Activated naive CD4-positive, alpha-beta T cell treated with anti-CD3 and anti-CD28 coated beads for 36 hours (primary cell): ENCODE measurements around the gene SLC1A1. TPM values are rescaled to one million over a fixed set of nuclear protein-coding genes. Genes with fewer than 3 reads are reported as not detected.

Experiments
- CTCF ChIA-PET: fragments of 350-600 bp; sonication (Branson Sonifier 250); formaldehyde crosslinking; loops from one replicate; lab custom pipeline; 2021; ENCODE audit warnings: antibody characterized with exemption; lab: Charles Lee
- DNase-seq: peaks from one replicate; pipeline ENCODE4 v3.0.0-alpha.2; 2020
- H3K27ac Mint-ChIP-seq: one replicate; pipeline ENCODE4 v1.8.0; 2021; ENCODE audit warnings: mild to moderate bottlenecking, mixed read lengths
- H3K27me3 Mint-ChIP-seq: one replicate; pipeline ENCODE4 v1.8.0; 2021; ENCODE audit warnings: low read depth, mixed read lengths
- H3K36me3 Mint-ChIP-seq: one replicate; pipeline ENCODE4 v1.8.0; 2021; ENCODE audit warnings: low read depth, mixed read lengths
- H3K4me1 Mint-ChIP-seq: one replicate; pipeline ENCODE4 v1.8.0; 2021; ENCODE audit warnings: low read depth, mixed read lengths
- H3K4me3 Mint-ChIP-seq: one replicate; pipeline ENCODE4 v1.8.0; 2021; ENCODE audit warnings: mild to moderate bottlenecking, moderate library complexity, mixed read lengths
- H3K9me3 Mint-ChIP-seq: one replicate; pipeline ENCODE4 v1.8.0; 2021; ENCODE audit warnings: mixed read lengths
- intact Hi-C: fragments of 100-400 bp; cut with micrococcal nuclease; formaldehyde crosslinking; loops from one replicate; pipeline ENCODE4 v1.15.1; 2023
- total RNA-seq, 2 experiments: library from RNA; stranded (reverse); gene quantifications; one replicate each; pipeline ENCODE4 v1.2.3, GENCODE V29; 2021

Gene SLC1A1
- total RNA-seq, 2 experiments from 2014 or later, result not detected

- intact Hi-C loops, result loop anchor here (1.0 to 5.0 kb wide), 2 partner anchors 24 to 1095 kb away; no protein-coding TSS in a partner anchor
- Mint-ChIP-seq H3K4me3 (peak overlapping the region; percentile 10), H3K36me3 (no peaks in the 10 kb centered on the region), H3K27me3 (no peaks in the 10 kb centered on the region), H3K4me1 (peaks cover 13% of the 10 kb centered on the region), H3K27ac (peak overlapping the region; percentile 47), H3K9me3 (no peaks in the 10 kb centered on the region)
- DNase-seq, result peak; percentile 60
- CTCF ChIA-PET, result interaction anchor here (0.6 kb wide), 1 partner anchor 67 kb away, joined by 3 read pairs; no protein-coding TSS in a partner anchor
Measured at GRCh38 chr9:4572184-4572826, 82.0 kb downstream of the SLC1A1 start.

GRCh38 chr9:4573176-4573575 lies 82.9 kb downstream of the SLC1A1 start:
- H3K27ac Mint-ChIP-seq, result no peak overlapping the region
- CTCF ChIA-PET, result no interaction called here
- intact Hi-C loops, result loop anchor here (5.0 kb wide), 1 partner anchor 1096 kb away; no protein-coding TSS in a partner anchor
- no peaks in the 10 kb centered on the region for H3K36me3 Mint-ChIP-seq
- DNase-seq, result no peak
- no peak overlapping the region for H3K4me3 Mint-ChIP-seq
- H3K9me3 Mint-ChIP-seq, result no peaks in the 10 kb centered on the region
- no peaks in the 10 kb centered on the region for H3K27me3 Mint-ChIP-seq
- peaks cover 13% of the 10 kb centered on the region for H3K4me1 Mint-ChIP-seq

GRCh38 chr9:4573634-4574389 lies 83.5 kb downstream of the SLC1A1 start:
- CTCF ChIA-PET, result interaction anchor here (0.7 kb wide), 1 partner anchor 15 kb away, joined by 3 read pairs; no protein-coding TSS in a partner anchor
- intact Hi-C loops, result loop anchor here (5.0 kb wide), 1 partner anchor 1097 kb away; no protein-coding TSS in a partner anchor
- no peak for DNase-seq
- Mint-ChIP-seq H3K36me3 (no peaks in the 10 kb centered on the region), H3K27me3 (no peaks in the 10 kb centered on the region), H3K27ac (no peak overlapping the region), H3K4me3 (no peak overlapping the region), H3K9me3 (no peaks in the 10 kb centered on the region), H3K4me1 (peaks cover 13% of the 10 kb centered on the region)

GRCh38 chr9:4574657-4575243 lies 84.5 kb downstream of the SLC1A1 start:
- intact Hi-C loops, result loop anchor here (5.0 kb wide), 1 partner anchor 1097 kb away; no protein-coding TSS in a partner anchor
- H3K4me1 Mint-ChIP-seq, result peaks cover 13% of the 10 kb centered on the region
- H3K4me3 Mint-ChIP-seq, result no peak overlapping the region
- H3K9me3 Mint-ChIP-seq, result no peaks in the 10 kb centered on the region
- no peak overlapping the region for H3K27ac Mint-ChIP-seq
- no peak for DNase-seq
- CTCF ChIA-PET, result no interaction called here
- H3K27me3 Mint-ChIP-seq, result no peaks in the 10 kb centered on the region
- H3K36me3 Mint-ChIP-seq, result no peaks in the 10 kb centered on the region

GRCh38 chr9:4575997-4576396 lies 85.7 kb downstream of the SLC1A1 start:
- Mint-ChIP-seq H3K27ac (no peak overlapping the region), H3K27me3 (no peaks in the 10 kb centered on the region), H3K36me3 (no peaks in the 10 kb centered on the region), H3K4me3 (no peak overlapping the region), H3K9me3 (no peaks in the 10 kb centered on the region), H3K4me1 (peaks cover 13% of the 10 kb centered on the region)
- CTCF ChIA-PET, result no interaction called here
- intact Hi-C loops, result no loop called here
- no peak for DNase-seq

- H3K9me3 Mint-ChIP-seq, result no peaks in the 10 kb centered on the region
- no peaks in the 10 kb centered on the region for H3K36me3 Mint-ChIP-seq
- peaks cover 13% of the 10 kb centered on the region for H3K4me1 Mint-ChIP-seq
- no peak overlapping the region for H3K4me3 Mint-ChIP-seq
- CTCF ChIA-PET, result no interaction called here
- H3K27me3 Mint-ChIP-seq, result no peaks in the 10 kb centered on the region
- no peak overlapping the region for H3K27ac Mint-ChIP-seq
- intact Hi-C loops, result no loop called here
- no peak for DNase-seq
Measured at GRCh38 chr9:4576448-4576847, 86.2 kb downstream of the SLC1A1 start.

- CTCF ChIA-PET, result no interaction called here
- Mint-ChIP-seq H3K9me3 (no peaks in the 10 kb centered on the region), H3K4me3 (no peak overlapping the region), H3K36me3 (no peaks in the 10 kb centered on the region), H3K27me3 (no peaks in the 10 kb centered on the region), H3K27ac (no peak overlapping the region), H3K4me1 (no peaks in the 10 kb centered on the region)
- intact Hi-C loops, result no loop called here
- DNase-seq, result no peak
Measured at GRCh38 chr9:4579001-4579400, 88.7 kb downstream of the SLC1A1 start.

GRCh38 chr9:4581035-4581760 lies 90.9 kb downstream of the SLC1A1 start:
- no peak overlapping the region for H3K27ac Mint-ChIP-seq
- CTCF ChIA-PET, result interaction anchor here (0.6 kb wide), 2 partner anchors 194 to 282 kb away, joined by 3 read pairs; no protein-coding TSS in a partner anchor

GRCh38 chr9:4581861-4582565 lies 91.7 kb downstream of the SLC1A1 start:
- H3K9me3 Mint-ChIP-seq, result no peaks in the 10 kb centered on the region
- no peaks in the 10 kb centered on the region for H3K36me3 Mint-ChIP-seq
- no peak overlapping the region for H3K4me3 Mint-ChIP-seq
- H3K27ac Mint-ChIP-seq, result no peak overlapping the region
- no peaks in the 10 kb centered on the region for H3K27me3 Mint-ChIP-seq
- no peak for DNase-seq
- CTCF ChIA-PET, result interaction anchor here (0.6 kb wide), 1 partner anchor 281 kb away, joined by 3 read pairs; no protein-coding TSS in a partner anchor
- no peaks in the 10 kb centered on the region for H3K4me1 Mint-ChIP-seq
- intact Hi-C loops, result no loop called here

More at GRCh38 chr9:4581035-4581760, 90.9 kb downstream of the SLC1A1 start:
- no peaks in the 10 kb centered on the region for H3K36me3 Mint-ChIP-seq
- no peaks in the 10 kb centered on the region for H3K9me3 Mint-ChIP-seq
- no peaks in the 10 kb centered on the region for H3K27me3 Mint-ChIP-seq
- no peaks in the 10 kb centered on the region for H3K4me1 Mint-ChIP-seq
- no peak for DNase-seq
- no peak overlapping the region for H3K4me3 Mint-ChIP-seq
- intact Hi-C loops, result no loop called here

- Mint-ChIP-seq H3K27me3 (no peaks in the 10 kb centered on the region), H3K27ac (no peak overlapping the region), H3K4me1 (no peaks in the 10 kb centered on the region), H3K36me3 (no peaks in the 10 kb centered on the region), H3K9me3 (no peaks in the 10 kb centered on the region), H3K4me3 (no peak overlapping the region)
- intact Hi-C loops, result no loop called here
- DNase-seq, result no peak
- CTCF ChIA-PET, result no interaction called here
Measured at GRCh38 chr9:4583001-4583400, 92.7 kb downstream of the SLC1A1 start.

- no peaks in the 10 kb centered on the region for H3K27me3 Mint-ChIP-seq
- intact Hi-C loops, result no loop called here
- H3K4me3 Mint-ChIP-seq, result no peak overlapping the region
- CTCF ChIA-PET, result no interaction called here
- H3K9me3 Mint-ChIP-seq, result no peaks in the 10 kb centered on the region
- no peak overlapping the region for H3K27ac Mint-ChIP-seq
- H3K36me3 Mint-ChIP-seq, result no peaks in the 10 kb centered on the region
- H3K4me1 Mint-ChIP-seq, result peaks cover 2% of the 10 kb centered on the region
- no peak for DNase-seq
Measured at GRCh38 chr9:4584636-4585035, 94.4 kb downstream of the SLC1A1 start.
